GM19397 (cell line): Measurements from ENCODE around the gene PCDHGA4.
"Not testable (repeated sequence)": the region's sequence is repeated elsewhere in the genome, so short reads cannot be mapped to it uniquely, and the experiment has no call there.

Source experiments
- ATAC-seq: cut with Tn5 transposase; IDR thresholded peaks from one replicate; pipeline ENCODE4 v1.9.1; 2021; ENCODE audit warnings: mild to moderate bottlenecking, moderate library complexity; ENCODE audit not compliant: unreplicated experiment

The PCDHGA4 gene

DNA sequence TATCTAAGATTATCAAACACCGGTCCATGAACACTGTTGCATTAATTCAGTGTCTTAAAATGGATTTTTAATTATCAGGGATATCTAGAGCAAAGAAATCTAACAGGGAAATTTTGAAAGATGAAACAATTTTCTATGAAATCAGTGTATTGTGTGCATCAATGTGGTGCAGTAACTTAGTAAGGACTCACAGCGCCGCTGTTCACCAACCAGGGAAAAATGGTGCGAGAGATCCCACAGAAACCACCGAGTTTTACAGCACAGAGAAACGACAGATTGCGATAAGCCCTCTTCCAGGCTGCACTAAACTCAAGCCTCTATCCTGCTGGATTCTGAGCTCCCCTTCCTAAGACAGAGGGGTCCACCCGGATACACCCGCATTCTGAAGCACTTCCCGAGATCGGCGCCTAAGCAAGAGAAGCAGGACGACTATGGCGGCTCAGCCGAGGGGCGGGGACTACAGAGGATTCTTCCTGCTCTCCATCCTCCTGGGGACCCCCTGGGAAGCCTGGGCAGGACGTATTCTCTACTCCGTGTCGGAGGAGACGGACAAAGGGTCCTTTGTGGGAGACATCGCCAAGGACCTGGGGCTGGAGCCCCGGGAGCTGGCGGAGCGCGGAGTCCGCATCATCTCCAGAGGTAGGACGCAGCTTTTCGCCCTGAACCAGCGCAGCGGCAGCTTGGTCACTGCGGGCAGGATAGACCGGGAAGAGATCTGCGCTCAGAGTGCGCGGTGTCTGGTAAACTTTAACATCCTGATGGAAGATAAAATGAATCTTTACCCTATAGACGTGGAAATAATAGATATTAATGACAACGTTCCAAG lies 27.9 kb downstream of the PCDHGA4 start, which contains the start of gene PCDHGA7:
TSS of gene PCDHGA7 (plus strand) at position 274 of the 826 bp plus-strand sequence. CDS start at position 432, 158 bp downstream.
- ATAC-seq = no peak

DNA sequence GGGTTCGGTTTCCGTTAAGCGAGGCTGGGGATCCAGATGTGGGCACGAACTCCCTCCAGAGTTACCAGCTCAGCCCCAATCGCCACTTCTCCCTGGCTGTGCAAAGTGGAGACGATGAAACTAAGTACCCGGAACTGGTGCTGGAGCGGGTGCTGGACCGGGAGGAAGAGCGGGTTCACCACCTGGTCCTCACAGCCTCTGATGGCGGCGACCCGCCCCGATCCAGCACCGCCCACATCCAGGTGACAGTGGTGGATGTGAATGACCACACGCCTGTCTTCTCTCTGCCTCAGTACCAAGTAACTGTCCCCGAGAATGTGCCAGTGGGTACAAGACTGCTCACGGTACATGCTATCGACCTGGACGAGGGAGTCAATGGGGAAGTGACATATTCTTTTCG lies 28.5 kb downstream of the PCDHGA4 start:
- ATAC-seq = no peak

DNA sequence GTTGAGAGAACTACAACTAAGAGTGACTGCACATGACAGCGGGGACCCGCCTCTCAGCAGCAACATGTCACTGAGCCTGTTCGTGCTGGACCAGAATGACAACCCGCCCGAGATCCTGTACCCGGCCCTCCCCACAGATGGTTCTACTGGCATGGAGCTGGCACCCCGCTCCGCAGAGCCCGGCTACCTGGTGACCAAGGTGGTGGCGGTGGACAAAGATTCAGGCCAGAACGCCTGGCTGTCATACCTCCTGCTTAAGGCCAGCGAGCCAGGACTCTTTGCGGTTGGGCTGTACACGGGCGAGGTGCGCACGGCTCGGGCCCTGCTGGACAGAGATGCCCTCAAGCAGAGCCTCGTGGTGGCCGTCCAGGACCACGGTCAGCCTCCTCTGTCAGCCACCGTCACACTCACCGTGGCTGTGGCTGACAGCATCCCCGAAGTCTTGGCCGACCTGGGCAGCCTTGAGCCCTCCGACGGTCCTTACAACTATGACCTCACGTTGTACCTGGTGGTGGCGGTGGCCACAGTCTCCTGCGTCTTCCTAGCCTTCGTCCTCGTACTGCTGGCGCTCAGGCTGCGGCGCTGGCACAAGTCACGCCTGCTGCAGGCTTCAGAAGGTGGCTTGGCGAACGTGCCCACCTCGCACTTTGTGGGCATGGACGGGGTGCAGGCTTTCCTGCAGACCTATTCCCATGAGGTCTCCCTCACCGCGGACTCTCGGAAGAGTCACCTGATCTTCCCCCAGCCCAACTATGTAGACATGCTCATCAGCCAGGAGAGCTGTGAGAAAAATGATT lies 29.8 kb downstream of the PCDHGA4 start:
- no peak for ATAC-seq

DNA sequence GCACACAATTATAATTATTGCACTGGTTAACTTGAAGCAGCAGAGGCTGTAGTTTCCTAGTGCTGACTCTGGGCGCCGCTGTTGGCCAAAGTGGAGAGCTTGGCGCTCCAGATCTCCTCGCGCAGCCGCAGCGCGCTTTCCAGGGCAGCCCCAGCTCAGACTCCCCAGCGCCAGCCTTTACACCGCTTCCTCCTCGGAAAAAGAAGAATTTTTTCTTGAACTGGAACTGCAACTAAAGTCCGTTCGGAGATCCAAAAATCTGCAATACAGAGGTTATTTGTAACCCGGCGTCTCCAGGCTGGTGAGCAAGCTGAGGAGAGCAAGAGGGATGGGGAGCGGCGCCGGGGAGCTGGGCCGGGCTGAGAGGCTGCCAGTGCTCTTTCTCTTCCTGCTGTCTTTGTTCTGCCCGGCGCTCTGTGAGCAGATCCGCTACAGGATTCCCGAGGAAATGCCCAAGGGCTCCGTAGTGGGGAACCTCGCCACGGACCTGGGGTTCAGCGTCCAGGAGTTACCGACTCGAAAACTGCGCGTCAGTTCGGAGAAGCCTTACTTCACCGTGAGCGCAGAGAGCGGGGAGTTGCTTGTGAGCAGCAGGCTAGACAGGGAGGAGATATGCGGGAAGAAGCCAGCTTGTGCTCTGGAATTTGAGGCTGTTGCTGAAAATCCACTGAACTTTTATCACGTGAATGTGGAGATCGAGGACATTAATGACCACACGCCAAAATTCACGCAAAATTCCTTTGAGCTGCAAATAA lies 32.9 kb downstream of the PCDHGA4 start, which contains the start of gene PCDHGB4:
TSS of gene PCDHGB4 (plus strand) at position 142 of the 755 bp plus-strand sequence. CDS start at position 329, 187 bp downstream.
- ATAC-seq = peak; percentile 94

DNA sequence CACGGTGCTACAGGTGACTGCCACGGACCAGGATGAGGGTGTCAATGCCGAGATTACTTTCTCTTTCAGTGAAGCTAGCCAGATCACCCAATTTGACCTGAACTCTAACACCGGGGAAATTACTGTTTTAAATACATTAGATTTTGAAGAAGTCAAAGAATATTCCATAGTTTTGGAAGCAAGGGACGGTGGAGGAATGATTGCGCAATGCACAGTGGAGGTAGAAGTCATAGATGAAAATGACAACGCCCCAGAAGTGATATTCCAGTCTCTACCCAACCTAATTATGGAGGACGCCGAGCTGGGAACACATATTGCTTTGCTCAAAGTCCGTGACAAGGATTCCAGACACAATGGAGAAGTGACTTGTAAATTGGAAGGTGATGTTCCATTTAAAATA lies 33.8 kb downstream of the PCDHGA4 start:
- no peak for ATAC-seq

DNA sequence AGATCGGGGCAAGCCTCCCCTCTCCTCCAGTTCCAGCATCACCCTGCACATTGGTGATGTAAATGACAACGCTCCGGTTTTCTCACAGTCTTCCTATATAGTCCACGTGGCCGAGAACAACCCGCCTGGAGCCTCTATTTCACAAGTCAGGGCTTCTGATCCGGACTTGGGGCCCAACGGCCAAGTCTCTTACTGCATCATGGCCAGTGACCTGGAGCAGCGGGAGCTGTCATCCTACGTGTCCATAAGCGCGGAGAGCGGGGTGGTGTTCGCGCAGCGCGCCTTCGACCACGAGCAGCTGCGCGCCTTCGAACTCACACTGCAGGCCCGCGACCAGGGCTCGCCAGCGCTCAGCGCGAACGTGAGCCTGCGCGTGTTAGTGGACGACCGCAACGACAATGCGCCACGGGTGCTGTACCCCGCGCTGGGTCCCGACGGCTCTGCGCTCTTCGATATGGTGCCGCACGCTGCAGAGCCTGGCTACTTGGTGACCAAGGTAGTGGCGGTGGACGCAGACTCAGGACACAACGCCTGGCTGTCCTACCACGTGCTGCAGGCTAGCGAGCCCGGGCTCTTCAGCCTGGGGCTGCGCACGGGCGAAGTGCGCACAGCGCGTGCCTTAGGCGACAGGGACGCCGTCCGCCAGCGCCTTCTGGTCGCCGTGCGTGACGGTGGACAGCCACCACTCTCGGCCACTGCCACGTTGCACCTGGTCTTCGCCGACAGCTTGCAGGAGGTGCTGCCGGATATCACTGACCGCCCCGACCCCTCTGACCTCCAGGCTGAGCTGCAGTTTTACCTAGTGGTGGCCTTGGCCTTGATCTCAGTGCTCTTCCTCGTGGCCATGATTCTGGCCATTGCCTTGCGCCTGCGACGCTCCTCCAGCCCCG lies 34.6 kb downstream of the PCDHGA4 start:
- no peak for ATAC-seq

DNA sequence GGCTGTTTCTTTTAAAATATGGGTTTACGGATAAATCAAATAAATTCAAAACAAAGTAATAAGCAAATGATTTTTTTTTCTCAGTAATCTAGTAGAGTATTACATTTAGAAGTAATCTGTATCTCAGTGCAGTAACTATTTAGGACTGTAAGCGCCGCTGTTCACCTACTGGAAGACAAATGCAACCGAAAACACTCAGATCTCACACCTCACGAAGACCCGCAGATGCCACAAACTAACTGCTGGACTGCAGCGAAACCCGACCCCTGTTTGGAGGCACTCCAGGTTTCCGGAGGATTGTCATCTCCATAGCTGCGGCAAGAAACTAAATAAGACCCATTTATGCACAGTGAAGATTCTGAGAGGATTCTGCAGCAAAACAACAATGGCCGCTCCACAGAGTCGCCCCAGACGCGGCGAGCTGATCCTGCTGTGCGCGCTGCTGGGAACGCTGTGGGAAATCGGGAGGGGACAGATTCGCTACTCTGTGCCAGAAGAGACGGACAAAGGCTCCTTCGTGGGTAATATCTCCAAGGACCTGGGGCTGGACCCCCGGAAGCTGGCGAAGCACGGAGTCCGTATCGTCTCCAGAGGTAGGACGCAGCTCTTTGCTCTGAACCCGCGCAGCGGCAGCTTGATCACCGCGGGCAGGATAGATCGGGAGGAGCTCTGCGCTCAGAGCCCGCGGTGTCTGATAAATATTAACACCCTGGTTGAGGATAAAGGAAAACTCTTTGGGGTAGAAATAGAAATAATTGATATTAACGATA lies 37.8 kb downstream of the PCDHGA4 start, which contains the start of gene PCDHGA8:
TSS of gene PCDHGA8 (plus strand) at position 205 of the 770 bp plus-strand sequence. CDS start at position 386, 181 bp downstream.
- no peak for ATAC-seq

DNA sequence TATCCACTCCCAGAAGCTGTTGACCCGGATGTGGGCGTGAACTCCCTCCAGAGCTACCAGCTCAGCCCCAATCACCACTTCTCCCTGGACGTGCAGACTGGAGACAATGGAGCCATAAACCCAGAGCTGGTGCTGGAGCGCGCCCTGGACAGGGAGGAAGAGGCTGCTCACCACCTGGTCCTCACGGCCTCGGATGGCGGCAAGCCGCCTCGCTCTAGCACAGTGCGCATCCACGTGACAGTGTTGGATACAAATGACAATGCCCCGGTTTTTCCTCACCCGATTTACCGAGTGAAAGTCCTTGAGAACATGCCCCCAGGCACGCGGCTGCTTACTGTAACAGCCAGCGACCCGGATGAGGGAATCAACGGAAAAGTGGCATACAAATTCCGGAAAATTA lies 38.4 kb downstream of the PCDHGA4 start:
- no peak for ATAC-seq

DNA sequence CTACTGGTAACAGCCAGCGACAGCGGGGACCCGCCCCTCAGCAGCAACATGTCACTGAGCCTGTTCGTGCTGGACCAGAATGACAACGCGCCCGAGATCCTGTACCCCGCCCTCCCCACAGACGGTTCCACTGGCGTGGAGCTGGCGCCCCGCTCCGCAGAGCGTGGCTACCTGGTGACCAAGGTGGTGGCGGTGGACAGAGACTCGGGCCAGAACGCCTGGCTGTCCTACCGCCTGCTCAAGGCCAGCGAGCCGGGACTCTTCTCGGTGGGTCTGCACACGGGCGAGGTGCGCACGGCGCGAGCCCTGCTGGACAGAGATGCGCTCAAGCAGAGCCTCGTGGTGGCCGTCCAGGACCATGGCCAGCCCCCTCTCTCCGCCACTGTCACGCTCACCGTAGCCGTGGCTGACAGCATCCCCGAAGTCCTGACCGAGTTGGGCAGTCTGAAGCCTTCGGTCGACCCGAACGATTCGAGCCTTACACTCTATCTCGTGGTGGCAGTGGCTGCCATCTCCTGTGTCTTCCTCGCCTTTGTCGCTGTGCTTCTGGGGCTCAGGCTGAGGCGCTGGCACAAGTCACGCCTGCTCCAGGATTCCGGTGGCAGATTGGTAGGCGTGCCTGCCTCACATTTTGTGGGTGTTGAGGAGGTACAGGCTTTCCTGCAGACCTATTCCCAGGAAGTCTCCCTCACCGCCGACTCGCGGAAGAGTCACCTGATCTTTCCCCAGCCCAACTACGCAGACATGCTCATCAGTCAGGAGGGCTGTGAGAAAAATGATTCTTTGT lies 39.8 kb downstream of the PCDHGA4 start:
- ATAC-seq = not testable (repeated sequence)

DNA sequence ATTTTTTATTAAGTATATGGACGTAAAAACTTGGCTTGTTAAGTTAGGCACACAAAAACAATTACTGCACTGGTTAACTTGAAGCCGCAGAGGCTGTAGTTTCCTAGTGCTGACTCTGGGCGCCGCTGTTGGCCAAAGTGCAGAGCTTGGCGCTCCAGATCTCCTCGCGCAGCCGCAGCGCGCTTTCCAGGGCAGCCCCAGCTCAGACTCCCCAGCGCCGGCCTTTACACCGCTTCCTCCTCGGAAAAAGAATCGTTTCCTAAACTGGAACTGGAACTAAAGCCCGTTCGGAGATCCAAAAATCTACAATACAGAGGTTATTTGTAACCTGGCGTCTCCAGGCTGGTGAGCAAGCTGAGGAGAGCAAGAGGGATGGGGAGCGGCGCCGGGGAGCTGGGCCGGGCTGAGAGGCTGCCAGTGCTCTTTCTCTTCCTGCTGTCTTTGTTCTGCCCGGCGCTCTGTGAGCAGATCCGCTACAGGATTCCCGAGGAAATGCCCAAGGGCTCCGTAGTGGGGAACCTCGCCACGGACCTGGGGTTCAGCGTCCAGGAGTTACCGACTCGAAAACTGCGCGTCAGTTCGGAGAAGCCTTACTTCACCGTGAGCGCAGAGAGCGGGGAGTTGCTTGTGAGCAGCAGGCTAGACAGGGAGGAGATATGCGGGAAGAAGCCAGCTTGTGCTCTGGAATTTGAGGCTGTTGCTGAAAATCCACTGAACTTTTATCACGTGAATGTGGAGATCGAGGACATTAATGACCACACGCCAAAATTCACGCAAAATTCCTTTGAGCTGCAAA lies 43.1 kb downstream of the PCDHGA4 start, which contains the start of gene PCDHGB5:
TSS of gene PCDHGB5 (plus strand) at position 192 of the 796 bp plus-strand sequence. CDS start at position 373, 181 bp downstream.
- peak; percentile 96 for ATAC-seq

DNA sequence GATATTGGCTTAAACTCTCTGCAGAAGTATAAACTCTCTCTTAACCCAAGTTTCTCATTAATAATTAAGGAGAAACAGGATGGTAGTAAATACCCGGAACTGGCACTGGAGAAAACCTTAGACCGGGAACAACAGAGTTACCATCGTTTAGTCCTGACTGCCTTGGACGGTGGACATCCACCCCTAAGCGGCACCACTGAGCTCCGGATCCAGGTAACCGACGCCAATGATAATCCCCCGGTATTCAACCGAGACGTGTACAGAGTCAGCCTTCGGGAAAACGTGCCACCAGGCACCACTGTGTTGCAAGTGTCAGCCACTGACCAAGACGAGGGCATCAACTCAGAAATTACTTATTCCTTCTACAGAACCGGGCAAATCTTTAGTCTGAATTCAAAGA lies 43.8 kb downstream of the PCDHGA4 start:
- ATAC-seq = no peak

DNA sequence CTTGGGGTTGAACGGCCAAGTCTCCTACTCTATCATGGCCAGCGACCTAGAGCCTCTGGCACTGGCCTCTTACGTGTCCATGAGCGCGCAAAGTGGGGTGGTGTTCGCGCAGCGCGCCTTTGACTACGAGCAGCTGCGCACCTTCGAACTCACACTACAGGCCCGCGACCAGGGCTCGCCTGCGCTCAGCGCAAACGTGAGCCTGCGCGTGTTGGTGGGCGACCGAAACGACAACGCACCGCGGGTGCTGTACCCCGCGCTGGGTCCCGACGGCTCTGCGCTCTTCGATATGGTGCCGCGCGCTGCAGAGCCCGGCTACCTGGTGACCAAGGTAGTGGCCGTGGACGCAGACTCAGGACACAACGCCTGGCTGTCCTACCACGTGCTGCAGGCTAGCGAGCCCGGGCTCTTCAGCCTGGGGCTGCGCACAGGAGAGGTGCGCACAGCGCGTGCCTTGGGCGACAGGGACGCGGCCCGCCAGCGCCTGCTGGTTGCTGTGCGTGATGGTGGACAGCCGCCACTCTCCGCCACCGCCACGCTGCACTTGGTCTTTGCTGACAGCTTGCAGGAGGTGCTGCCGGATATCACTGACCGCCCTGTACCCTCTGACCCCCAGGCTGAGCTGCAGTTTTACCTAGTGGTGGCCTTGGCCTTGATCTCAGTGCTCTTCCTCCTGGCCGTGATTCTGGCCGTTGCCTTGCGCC lies 44.9 kb downstream of the PCDHGA4 start:
- ATAC-seq = no peak

DNA sequence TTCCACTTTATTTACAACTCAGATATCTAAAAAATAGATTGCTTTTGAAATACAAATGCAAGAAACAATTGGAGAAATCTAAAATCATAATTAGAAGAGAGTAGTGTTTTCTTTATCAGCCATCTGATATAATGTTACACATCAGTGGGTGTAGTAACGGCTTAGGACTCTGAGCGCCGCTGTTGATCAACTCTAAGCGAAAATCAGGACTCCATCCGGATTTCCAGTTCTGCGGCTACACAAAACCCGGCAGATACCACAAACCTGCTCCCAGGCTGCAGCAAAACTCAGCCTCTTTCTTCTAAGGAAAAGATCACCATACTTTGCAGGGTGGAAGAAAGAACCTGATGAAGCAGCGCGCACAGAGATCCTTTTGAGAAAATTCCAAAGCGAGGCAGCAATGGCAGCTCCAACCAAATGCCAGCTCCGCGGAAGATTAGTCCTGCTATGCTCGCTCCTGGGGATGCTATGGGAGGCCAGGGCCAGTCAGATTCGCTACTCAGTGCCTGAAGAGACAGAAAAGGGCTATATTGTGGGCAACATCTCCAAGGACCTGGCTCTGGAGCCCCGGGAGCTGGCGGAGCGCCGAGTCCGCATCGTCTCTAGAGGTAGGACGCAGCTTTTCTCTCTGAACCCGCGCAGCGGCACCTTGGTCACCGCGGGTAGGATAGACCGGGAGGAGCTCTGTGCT lies 47.9 kb downstream of the PCDHGA4 start, which contains the start of gene PCDHGA9:
TSS of gene PCDHGA9 (plus strand) at position 226 of the 691 bp plus-strand sequence. CDS start at position 401, 175 bp downstream.
- no peak for ATAC-seq

DNA sequence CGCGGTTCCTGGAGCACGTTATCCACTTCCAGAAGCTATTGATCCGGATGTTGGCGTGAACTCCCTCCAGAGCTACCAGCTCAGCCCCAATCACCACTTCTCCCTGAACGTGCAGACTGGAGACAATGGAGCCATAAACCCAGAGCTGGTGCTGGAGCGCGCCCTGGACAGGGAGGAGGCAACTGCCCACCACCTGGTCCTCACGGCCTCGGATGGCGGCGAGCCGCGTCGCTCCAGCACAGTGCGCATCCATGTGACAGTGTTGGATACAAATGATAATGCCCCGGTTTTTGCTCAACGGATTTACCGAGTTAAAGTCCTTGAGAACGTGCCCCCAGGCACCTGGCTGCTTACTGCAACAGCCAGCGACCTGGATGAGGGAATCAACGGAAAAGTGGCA lies 48.6 kb downstream of the PCDHGA4 start:
- ATAC-seq = no peak
